H9 (cell line): Measurements from ENCODE around the gene RBFOX2. TPM values are rescaled to one million over a fixed set of nuclear protein-coding genes. Genes with fewer than 3 reads are reported as not detected.
A peak's percentile ranks its signal among the peaks of the same experiment; 100 is the strongest.

ENCODE experiments used
- DNase-seq: peaks from one replicate; pipeline ENCODE4 v3.0.0-alpha.2; 2017
- H2AFZ ChIP-seq: one replicate; pipeline ENCODE4 v1.6.1; 2013; ENCODE audit warnings: mild to moderate bottlenecking, low read length, control low read depth, moderate library complexity
- H2AK5ac ChIP-seq: 2 replicates; pipeline ENCODE4 v1.6.1; 2013; ENCODE audit warnings: low read length, control low read depth, mixed read lengths; ENCODE audit not compliant: insufficient read length
- H2BK120ac ChIP-seq: one replicate; pipeline ENCODE4 v1.6.1; 2013; ENCODE audit warnings: low read depth, mild to moderate bottlenecking, low read length, control low read depth, inconsistent platforms; ENCODE audit not compliant: poor library complexity, severe bottlenecking
- H2BK12ac ChIP-seq: 2 replicates; pipeline ENCODE4 v1.6.1; 2013; ENCODE audit warnings: low read length, control low read depth, mixed read lengths, low read depth; ENCODE audit not compliant: insufficient read length
- H2BK15ac ChIP-seq: 2 replicates; pipeline ENCODE4 v1.6.1; 2013; ENCODE audit warnings: low read depth, low read length, control low read depth
- H2BK20ac ChIP-seq: one replicate; pipeline ENCODE4 v1.6.1; 2013; ENCODE audit warnings: low read depth, mild to moderate bottlenecking, low read length, control low read depth, inconsistent platforms; ENCODE audit not compliant: poor library complexity, severe bottlenecking
- H2BK5ac ChIP-seq: 2 replicates; pipeline ENCODE4 v1.6.1; 2013; ENCODE audit warnings: low read length, control low read depth, mixed read lengths; ENCODE audit not compliant: insufficient read length
- H3K14ac ChIP-seq: 2 replicates; pipeline ENCODE4 v1.6.1; 2013; ENCODE audit warnings: low read length, control low read depth; ENCODE audit not compliant: insufficient read depth
- H3K18ac ChIP-seq: 2 replicates; pipeline ENCODE4 v1.6.1; 2013; ENCODE audit warnings: low read depth, mild to moderate bottlenecking, mixed read lengths, low read length, control low read depth; ENCODE audit not compliant: insufficient read length
- H3K23ac ChIP-seq: 2 replicates; pipeline ENCODE4 v1.6.1; 2013; ENCODE audit warnings: low read length, control low read depth, mixed read lengths, low read depth; ENCODE audit not compliant: insufficient read length
- H3K23me2 ChIP-seq: 2 replicates; pipeline ENCODE4 v1.6.1; 2013; ENCODE audit warnings: low read depth, mild to moderate bottlenecking, mixed read lengths, low read length, control low read depth; ENCODE audit not compliant: insufficient read length, poor library complexity, severe bottlenecking
- H3K27ac ChIP-seq: 2 replicates; pipeline ENCODE4 v1.5.1; 2013; ENCODE audit warnings: low read length, control low read depth, mixed read lengths, low read depth; ENCODE audit not compliant: insufficient read length
- H3K27me3 ChIP-seq: 2 replicates; pipeline ENCODE4 v1.6.1; 2013; ENCODE audit warnings: low read length, control low read depth, inconsistent platforms; ENCODE audit not compliant: insufficient read depth
- H3K4ac ChIP-seq: 2 replicates; pipeline ENCODE4 v1.6.1; 2013; ENCODE audit warnings: low read depth, mild to moderate bottlenecking, control low read depth, inconsistent platforms, low read length, moderate library complexity
- H3K4me1 ChIP-seq: 2 replicates; pipeline ENCODE4 v1.6.1; 2013; ENCODE audit warnings: low read length, control low read depth, inconsistent platforms; ENCODE audit not compliant: insufficient read depth
- H3K4me2 ChIP-seq: 2 replicates; pipeline ENCODE4 v1.6.1; 2013; ENCODE audit warnings: low read length, control low read depth, mixed read lengths; ENCODE audit not compliant: insufficient read length, insufficient read depth
- H3K56ac ChIP-seq: 2 replicates; pipeline ENCODE4 v1.6.1; 2013; ENCODE audit warnings: low read depth, mild to moderate bottlenecking, mixed read lengths, low read length, control low read depth; ENCODE audit not compliant: insufficient read length
- H3K79me1 ChIP-seq: 2 replicates; pipeline ENCODE4 v1.6.1; 2013; ENCODE audit warnings: low read depth, mild to moderate bottlenecking, moderate library complexity, low read length, control low read depth, inconsistent platforms; ENCODE audit not compliant: insufficient read depth, poor library complexity, severe bottlenecking
- H3K79me2 ChIP-seq: 2 replicates; pipeline ENCODE4 v1.6.1; 2013; ENCODE audit warnings: low read length, control low read depth, inconsistent platforms; ENCODE audit not compliant: insufficient read depth
- H3K9ac ChIP-seq: 2 replicates; pipeline ENCODE4 v1.6.1; 2013; ENCODE audit warnings: low read length, control low read depth, mixed read lengths; ENCODE audit not compliant: insufficient read length; ENCODE audit errors: extremely low read depth
- H3K9me3 ChIP-seq: one replicate; pipeline ENCODE4 v1.6.1; 2013; ENCODE audit warnings: low read depth, low read length, inconsistent platforms; ENCODE audit not compliant: control insufficient read depth
- H3T11ph ChIP-seq: one replicate; pipeline ENCODE4 v1.6.1; 2013; ENCODE audit warnings: mild to moderate bottlenecking, low read length, control low read depth, inconsistent platforms
- H4K20me1 ChIP-seq: one replicate; pipeline ENCODE4 v1.6.1; 2013; ENCODE audit not compliant: control insufficient read depth, insufficient read length, insufficient read depth
- H4K5ac ChIP-seq: 2 replicates; pipeline ENCODE4 v1.6.1; 2013; ENCODE audit warnings: low read depth, mild to moderate bottlenecking, mixed read lengths, low read length, control low read depth; ENCODE audit not compliant: insufficient read length
- H4K8ac ChIP-seq: replicated peaks from 2 replicates; pipeline ENCODE4 v1.6.1; 2013; ENCODE audit warnings: low read length, control low read depth, mixed read lengths, low read depth; ENCODE audit not compliant: insufficient read length
- H4K91ac ChIP-seq: 2 replicates; pipeline ENCODE4 v1.6.1; 2013; ENCODE audit warnings: low read depth, mild to moderate bottlenecking, moderate library complexity, mixed read lengths, low read length, control low read depth; ENCODE audit not compliant: insufficient read length
- H3K27ac Mint-ChIP-seq, 3 experiments: 2 replicates in 2 of 3; 3 replicates in 1 of 3; pipeline ENCODE4 v1.8.0; 2020 to 2021; ENCODE audit warnings: mixed read lengths in 3 of 3, mild to moderate bottlenecking in 1 of 3, moderate library complexity in 1 of 3
- H3K27me3 Mint-ChIP-seq: 2 replicates; pipeline ENCODE4 v1.8.0; 2021; ENCODE audit warnings: low read depth, mild to moderate bottlenecking, moderate library complexity, mixed read lengths
- H3K36me3 Mint-ChIP-seq, 3 experiments: 2 replicates in 2 of 3; 3 replicates in 1 of 3; pipeline ENCODE4 v1.8.0; 2020 to 2021; ENCODE audit warnings: low read depth in 3 of 3, mixed read lengths in 3 of 3; ENCODE audit not compliant: insufficient read depth in 1 of 3
- H3K4me1 Mint-ChIP-seq, 2 experiments: 2 replicates each; pipeline ENCODE4 v1.8.0; 2020; ENCODE audit warnings: mixed read lengths in 2 of 2
- H3K4me3 Mint-ChIP-seq, 2 experiments: 2 replicates in 1 of 2; 3 replicates in 1 of 2; pipeline ENCODE4 v1.8.0; 2020 to 2021; ENCODE audit warnings: mild to moderate bottlenecking in 2 of 2, mixed read lengths in 2 of 2, moderate library complexity in 1 of 2
- H3K9me3 Mint-ChIP-seq, 2 experiments: 2 replicates in 1 of 2; 3 replicates in 1 of 2; pipeline ENCODE4 v1.8.0; 2020; ENCODE audit warnings: mild to moderate bottlenecking in 2 of 2, mixed read lengths in 2 of 2, moderate library complexity in 1 of 2
- CTCF ChIP-seq: fragments of 200-600 bp; sonication (generic); conservative IDR thresholded peaks from 3 replicates; pipeline ENCODE4 v1.8.0; 2021; ENCODE audit warnings: antibody characterized with exemption, mild to moderate bottlenecking
- WGBS: extraction: QIAGEN DNeasy Blood & Tissue Kit; methylation state at CpG from one replicate; pipeline ENCODE4 v1.1.7; 2013; ENCODE audit warnings: missing lambda C conversion rate, low lambda C conversion rate, mixed read lengths; ENCODE audit not compliant: insufficient read length; ENCODE audit errors: extremely low coverage; 5-methylcytosine and 5-hydroxymethylcytosine counted together
- total RNA-seq: library from RNA; stranded (reverse); gene quantifications from 2 replicates; pipeline ENCODE4 v1.2.1, GENCODE V29; 2021

RBFOX2 gene
- total RNA-seq, 1 experiment from 2014 or later: 84.7 TPM

GRCh38 chr22:35958334-35958733 lies 70.3 kb downstream of the RBFOX2 start:
- H3K9me3 Mint-ChIP-seq: no peaks in the 10 kb centered on the region
- H2BK5ac ChIP-seq: no peak overlapping the region
- H3K4me3 Mint-ChIP-seq: no peak overlapping the region
- no peak overlapping the region for H3K18ac ChIP-seq
- H4K91ac ChIP-seq: no peak overlapping the region
- H3K4me1 ChIP-seq: peaks cover 11% of the 10 kb centered on the region; the same call in 1 of the 2 replicates
- H2BK15ac ChIP-seq: no peak overlapping the region
- H3K23me2 ChIP-seq: no peaks in the 10 kb centered on the region
- H3K14ac ChIP-seq: no peak overlapping the region
- H3T11ph ChIP-seq: no peak overlapping the region
- H2AFZ ChIP-seq: no peak overlapping the region
- H3K27ac Mint-ChIP-seq: peak overlapping the region in 2 of 3 experiments; percentile 4 to 59; a peak in 2 of 7 replicates
- TF ChIP-seq CTCF: no peak
- no peaks in the 10 kb centered on the region for H3K36me3 Mint-ChIP-seq
- H4K5ac ChIP-seq: no peak overlapping the region
- DNase-seq: no peak
- no CpG with 5 or more reads among the region's 2 CpGs for WGBS
- H3K4ac ChIP-seq: no peak overlapping the region
- no peaks in the 10 kb centered on the region for H3K27me3 Mint-ChIP-seq
- H3K4me2 ChIP-seq: no peak overlapping the region
- H2BK120ac ChIP-seq: no peak overlapping the region
- no peak overlapping the region for H4K8ac ChIP-seq
- no peaks in the 10 kb centered on the region for H3K9me3 ChIP-seq
- H3K9ac ChIP-seq: no peak overlapping the region
- H3K56ac ChIP-seq: no peak overlapping the region
- no peak overlapping the region for H3K27ac ChIP-seq
- H3K4me1 Mint-ChIP-seq: peaks cover 33 to 39% of the 10 kb centered on the region in 2 experiments
- H2BK12ac ChIP-seq: no peak overlapping the region
- H3K79me2 ChIP-seq: peaks cover 15% of the 10 kb centered on the region; the same call in 1 of the 2 replicates
- H2BK20ac ChIP-seq: no peak overlapping the region
- peaks cover 3% of the 10 kb centered on the region for H4K20me1 ChIP-seq
- H3K27me3 ChIP-seq: no peaks in the 10 kb centered on the region
- no peak overlapping the region for H2AK5ac ChIP-seq
- H3K23ac ChIP-seq: no peak overlapping the region
- no peaks in the 10 kb centered on the region for H3K79me1 ChIP-seq
